HG02840 (cell line): Measurements from ENCODE around the gene OXCT2.
"Not testable (repeated sequence)": the region's sequence is repeated elsewhere in the genome, so short reads cannot be mapped to it uniquely, and the experiment has no call there.

Experiments used
- ATAC-seq: cut with Tn5 transposase; IDR thresholded peaks from one replicate; pipeline ENCODE4 v1.9.1; 2021; ENCODE audit warnings: mild to moderate bottlenecking, moderate library complexity, moderate number of reproducible peaks; ENCODE audit not compliant: unreplicated experiment, low FRiP score

OXCT2 gene

GRCh38 chr1:39764512-39764911, 6.6 kb downstream of the OXCT2 start:
- not testable (repeated sequence) for ATAC-seq

GRCh38 chr1:39763619-39764374, 7.4 kb downstream of the OXCT2 start:
- not testable (repeated sequence) for ATAC-seq

GRCh38 chr1:39762550-39763540, 8.3 kb downstream of the OXCT2 start:
- ATAC-seq: no peak

GRCh38 chr1:39761557-39762260, 9.4 kb downstream of the OXCT2 start:
- ATAC-seq: no peak

- no peak for ATAC-seq
Measured at GRCh38 chr1:39761016-39761415, 10.1 kb downstream of the OXCT2 start.

GRCh38 chr1:39760074-39761008, 10.8 kb downstream of the OXCT2 start:
- no peak for ATAC-seq

- no peak for ATAC-seq
Measured at GRCh38 chr1:39759436-39759726, 11.8 kb downstream of the OXCT2 start.

- no peak for ATAC-seq
Measured at GRCh38 chr1:39758556-39759435, 12.4 kb downstream of the OXCT2 start.

GRCh38 chr1:39757501-39757900, 13.6 kb downstream of the OXCT2 start:
- no peak for ATAC-seq

GRCh38 chr1:39755965-39756659, 15.0 kb downstream of the OXCT2 start:
- ATAC-seq: no peak

- ATAC-seq: no peak
Measured at GRCh38 chr1:39754906-39755504, 16.1 kb downstream of the OXCT2 start.

GRCh38 chr1:39754026-39754570, 17.1 kb downstream of the OXCT2 start:
- no peak for ATAC-seq

GRCh38 chr1:39753132-39754025, 17.8 kb downstream of the OXCT2 start:
- ATAC-seq: no peak

- ATAC-seq: no peak
Measured at GRCh38 chr1:39752703-39753102, 18.4 kb downstream of the OXCT2 start.

- ATAC-seq: no peak
Measured at GRCh38 chr1:39751595-39751994, 19.6 kb downstream of the OXCT2 start.

- ATAC-seq: no peak
Measured at GRCh38 chr1:39745016-39745670, 26.0 kb downstream of the OXCT2 start.
